WI38 (cell line): ENCODE measurements around the gene MRFAP1L1.

Experiments
- H3K4me3 ChIP-seq: 2 replicates; pipeline ENCODE4 v1.5.1; 2011; ENCODE audit warnings: low read depth, mild to moderate bottlenecking, control low read depth, low read length
- CTCF ChIP-seq: IDR thresholded peaks from 2 replicates; pipeline ENCODE4 v1.5.1; 2012; ENCODE audit warnings: low read depth, mild to moderate bottlenecking, control low read depth, low read length

The MRFAP1L1 gene

GRCh38 chr4:6710996-6711395, 1.3 kb upstream of the MRFAP1L1 start:
- no peak for TF ChIP-seq CTCF
- no peak overlapping the region for H3K4me3 ChIP-seq

- no peak for TF ChIP-seq CTCF
- peak overlapping the region; percentile 94 for H3K4me3 ChIP-seq
Measured at GRCh38 chr4:6710282-6710681, 617 bp upstream of the MRFAP1L1 start.

GRCh38 chr4:6706173-6706572, 3.5 kb downstream of the MRFAP1L1 start:
- no peak overlapping the region for H3K4me3 ChIP-seq
- no peak for TF ChIP-seq CTCF

GRCh38 chr4:6705646-6706045, 4.0 kb downstream of the MRFAP1L1 start:
- no peak for TF ChIP-seq CTCF
- no peak overlapping the region for H3K4me3 ChIP-seq

GRCh38 chr4:6703786-6704185, 5.9 kb downstream of the MRFAP1L1 start:
- no peak overlapping the region for H3K4me3 ChIP-seq
- no peak for TF ChIP-seq CTCF

GRCh38 chr4:6702761-6703160, 6.9 kb downstream of the MRFAP1L1 start:
- no peak for TF ChIP-seq CTCF

DNA sequence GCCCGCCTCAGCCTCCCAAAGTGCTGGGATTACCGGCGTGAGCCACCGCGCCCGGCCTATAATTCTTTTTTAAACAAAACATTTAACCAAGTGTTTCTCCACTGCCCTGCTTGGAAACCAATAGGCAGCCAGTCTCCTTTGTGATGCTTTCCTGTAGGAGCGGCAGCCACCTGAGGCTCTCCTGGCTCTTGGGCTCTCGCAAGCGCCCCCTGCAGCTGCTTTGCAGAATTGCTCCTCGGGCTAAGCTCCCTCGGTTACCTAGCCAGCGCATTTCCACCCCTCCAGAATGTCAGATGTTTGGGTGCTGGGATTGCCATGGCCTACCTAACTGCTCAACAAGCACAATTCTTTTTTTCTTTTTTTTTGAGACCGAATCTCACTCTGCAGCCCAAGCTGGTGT, 8.3 kb downstream of the MRFAP1L1 start:
- H3K4me3 ChIP-seq, result no peak overlapping the region
- peak; percentile 51 for TF ChIP-seq CTCF

More at GRCh38 chr4:6702761-6703160, 6.9 kb downstream of the MRFAP1L1 start:
- H3K4me3 ChIP-seq, result no peak overlapping the region
